BJ (cell line): Measurements from ENCODE around the gene TIGD4. TPM values are rescaled to one million over a fixed set of nuclear protein-coding genes. Genes with fewer than 3 reads are reported as not detected.

Experiments used
- CTCF ChIA-PET: fragments of 350-600 bp; formaldehyde crosslinking; extraction: SDS; loops from one replicate; lab custom pipeline; 2021; ENCODE audit warnings: antibody characterized with exemption, inconsistent platforms; lab: Yijun Ruan, JAX
- POLR2A ChIA-PET: fragments of 300-600 bp; sonication (Branson Sonifier 250); formaldehyde crosslinking; extraction: SDS; loops from one replicate; lab custom pipeline; 2021; ENCODE audit warnings: antibody characterized with exemption; lab: Charles Lee
- DNase-seq: peaks from one replicate; pipeline ENCODE4 v3.0.0-alpha.2; 2011; ENCODE audit warnings: low read depth
- H3K27me3 ChIP-seq: 2 replicates; pipeline ENCODE4 v1.6.0; 2011; ENCODE audit warnings: low read length; ENCODE audit not compliant: control insufficient read depth, insufficient read depth
- H3K36me3 ChIP-seq: 2 replicates; pipeline ENCODE4 v1.5.1; 2011; ENCODE audit warnings: low read length; ENCODE audit not compliant: control insufficient read depth, insufficient read depth
- H3K4me3 ChIP-seq: 2 replicates; pipeline ENCODE4 v1.5.1; 2011; ENCODE audit warnings: low read depth, mild to moderate bottlenecking, control low read depth, low read length
- CTCF ChIP-seq: IDR thresholded peaks from 2 replicates; pipeline ENCODE4 v1.5.1; 2011; ENCODE audit warnings: low read depth, mild to moderate bottlenecking, control low read depth, inconsistent platforms, low read length, moderate library complexity; ENCODE audit not compliant: insufficient read depth
- polyA plus RNA-seq: library from polyadenylated mRNA; depleted of rRNA; stranded (reverse); fragments of >200 nt; gene quantifications from 2 replicates; pipeline ENCODE4 v1.2.3, GENCODE V29; 2011; rRNA removed

The TIGD4 gene
- polyA plus RNA-seq, 1 experiment, result not detected

- no peak for DNase-seq
- TF ChIP-seq CTCF, result no peak
- H3K27me3 ChIP-seq, result peaks cover 5% of the 10 kb centered on the region
- CTCF ChIA-PET, result no interaction called here
- POLR2A ChIA-PET, result no interaction called here
- no peak overlapping the region for H3K4me3 ChIP-seq
- H3K36me3 ChIP-seq, result no peaks in the 10 kb centered on the region
Measured at GRCh38 chr4:152724494-152724893, 55.0 kb downstream of the TIGD4 start.

GRCh38 chr4:152723236-152723635 is 56.3 kb downstream of the TIGD4 start:
- Histone ChIP-seq H3K27me3 (peaks cover 7% of the 10 kb centered on the region), H3K4me3 (no peak overlapping the region), H3K36me3 (no peaks in the 10 kb centered on the region)
- ChIA-PET CTCF (interaction anchor here (1.7 kb wide), 1 partner anchor 222 kb away, joined by 4 read pairs; no protein-coding TSS in a partner anchor), POLR2A (no interaction called here)
- no peak for DNase-seq
- no peak for TF ChIP-seq CTCF

DNA sequence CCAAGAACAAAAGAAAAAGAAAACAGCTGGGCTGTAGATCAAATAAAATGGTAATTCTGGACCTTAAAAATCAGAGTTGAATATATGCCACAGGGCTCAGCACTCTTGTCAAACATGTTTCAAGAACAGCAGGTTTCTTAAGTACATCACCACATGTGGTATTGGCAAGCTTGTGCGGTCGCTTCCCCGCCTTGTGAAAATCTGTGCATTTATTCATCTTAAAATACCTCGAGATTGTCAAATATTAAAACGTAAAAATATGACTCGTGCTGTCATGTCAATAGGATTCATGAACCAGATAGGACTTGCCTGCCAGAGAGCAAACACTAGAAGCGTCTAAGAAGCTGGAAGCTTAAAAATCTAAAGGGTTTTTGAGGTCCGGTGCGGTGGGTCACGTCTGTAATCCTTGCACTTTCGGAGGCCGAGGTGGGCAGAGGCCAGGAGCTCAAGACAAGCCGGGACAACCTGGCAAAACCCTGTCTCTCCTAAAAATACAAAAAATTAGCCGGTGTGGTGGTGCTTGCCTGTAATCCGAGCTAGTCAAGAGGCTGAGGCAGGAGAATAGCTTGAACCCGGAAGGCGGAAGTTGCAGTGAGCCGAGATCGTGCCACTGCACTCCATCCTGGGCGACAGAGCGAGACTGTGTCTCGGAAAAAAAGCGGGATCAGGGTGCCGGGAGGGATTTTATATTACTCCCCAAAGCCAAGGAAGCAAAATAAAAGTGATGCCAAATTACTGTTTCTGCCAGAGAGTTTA is 59.6 kb downstream of the TIGD4 start:
- no peaks in the 10 kb centered on the region for H3K36me3 ChIP-seq
- ChIA-PET CTCF (no interaction called here), POLR2A (no interaction called here)
- no peak for TF ChIP-seq CTCF
- no peak overlapping the region for H3K4me3 ChIP-seq
- no peak for DNase-seq
- H3K27me3 ChIP-seq, result peaks cover 4% of the 10 kb centered on the region

Other genes starting within 250 kb of the TIGD4 start
- 4.1 and 11.0 TPM in 2 replicates for gene FBXW7, start 243.6 kb downstream of the TIGD4 start, polyA plus RNA-seq
- 1.1 and 2.4 TPM in 2 replicates for gene TMEM154, start 99.7 kb downstream of the TIGD4 start, polyA plus RNA-seq
- 11.5 and 24.6 TPM in 2 replicates for gene ARFIP1, start 224 bp upstream of the TIGD4 start, polyA plus RNA-seq
- 0.17 and 0.22 TPM in 2 replicates for gene FHDC1, start 156.6 kb upstream of the TIGD4 start, polyA plus RNA-seq